ENCODE results near the gene P2RX1.
A peak's percentile ranks its signal among the peaks of the same experiment; 100 is the strongest.

P2RX1 gene

DNA sequence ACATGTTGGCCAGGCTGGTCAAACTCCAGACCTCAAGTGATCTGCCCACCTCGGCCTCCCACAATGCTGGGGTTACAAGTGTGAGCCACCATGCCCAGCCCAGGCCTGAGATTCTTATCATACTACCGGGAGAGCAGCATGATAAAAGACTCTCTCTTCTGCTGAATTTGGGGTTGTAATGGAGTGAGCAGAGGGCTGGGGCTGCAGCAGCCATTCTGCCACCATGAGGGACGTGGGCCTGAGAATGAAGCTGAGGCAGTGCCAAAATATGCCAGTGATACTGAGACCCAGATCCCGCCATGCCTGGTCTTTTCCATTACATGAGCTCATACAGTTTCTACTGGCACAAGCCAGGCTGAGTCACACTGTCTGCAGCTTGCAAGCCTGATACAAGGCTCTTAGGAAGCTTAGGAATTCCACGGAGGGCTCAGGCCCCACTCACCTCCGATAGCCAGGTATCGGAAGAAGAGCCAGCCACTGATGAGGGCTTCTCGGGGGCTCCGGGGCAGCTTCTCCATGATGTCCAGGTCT lies 19.6 kb upstream of the P2RX1 start:
- H3F3A ChIP-seq (ENCODE audit: insufficient read depth, low read length): no peaks in the 10 kb centered on the region
- H3K4me3 ChIP-seq (ENCODE audit: low read depth, low read length, poor library complexity, severe bottlenecking): no peak overlapping the region
- H3K27me3 ChIP-seq (ENCODE audit: insufficient read depth, low read length): no peaks in the 10 kb centered on the region
- H3K9ac ChIP-seq (ENCODE audit: low read length): no peak overlapping the region
- no peaks in the 10 kb centered on the region for H3K79me2 ChIP-seq (ENCODE audit: insufficient read depth, low read length)
- H3K27ac ChIP-seq (ENCODE audit: low read depth, low read length, poor library complexity, severe bottlenecking): no peak overlapping the region
- no peak overlapping the region for H2AFZ ChIP-seq (ENCODE audit: low read length)
- peaks cover 95% of the 10 kb centered on the region for H3K36me3 ChIP-seq (ENCODE audit: insufficient read depth, low read length)
- no peaks in the 10 kb centered on the region for H3K9me2 ChIP-seq (ENCODE audit: low read depth, low read length)
- TF ChIP-seq, protein P1, sequence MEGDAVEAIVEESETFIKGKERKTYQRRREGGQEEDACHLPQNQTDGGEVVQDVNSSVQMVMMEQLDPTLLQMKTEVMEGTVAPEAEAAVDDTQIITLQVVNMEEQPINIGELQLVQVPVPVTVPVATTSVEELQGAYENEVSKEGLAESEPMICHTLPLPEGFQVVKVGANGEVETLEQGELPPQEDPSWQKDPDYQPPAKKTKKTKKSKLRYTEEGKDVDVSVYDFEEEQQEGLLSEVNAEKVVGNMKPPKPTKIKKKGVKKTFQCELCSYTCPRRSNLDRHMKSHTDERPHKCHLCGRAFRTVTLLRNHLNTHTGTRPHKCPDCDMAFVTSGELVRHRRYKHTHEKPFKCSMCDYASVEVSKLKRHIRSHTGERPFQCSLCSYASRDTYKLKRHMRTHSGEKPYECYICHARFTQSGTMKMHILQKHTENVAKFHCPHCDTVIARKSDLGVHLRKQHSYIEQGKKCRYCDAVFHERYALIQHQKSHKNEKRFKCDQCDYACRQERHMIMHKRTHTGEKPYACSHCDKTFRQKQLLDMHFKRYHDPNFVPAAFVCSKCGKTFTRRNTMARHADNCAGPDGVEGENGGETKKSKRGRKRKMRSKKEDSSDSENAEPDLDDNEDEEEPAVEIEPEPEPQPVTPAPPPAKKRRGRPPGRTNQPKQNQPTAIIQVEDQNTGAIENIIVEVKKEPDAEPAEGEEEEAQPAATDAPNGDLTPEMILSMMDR (IDR thresholded peaks at IDR 0.05; ENCODE audit: low read length): no peak
- no peak for TF ChIP-seq EZH2 (IDR thresholded peaks at IDR 0.05; ENCODE audit: borderline replicate concordance, low read length)
- H4K20me1 ChIP-seq (ENCODE audit: insufficient read depth, low read length): no peaks in the 10 kb centered on the region
- H3K4me1 ChIP-seq (ENCODE audit: insufficient read depth, low read length, severe bottlenecking): no peaks in the 10 kb centered on the region
- no peak overlapping the region for H3K4me2 ChIP-seq (ENCODE audit: low read length)
- no peaks in the 10 kb centered on the region for H3K9me3 ChIP-seq (ENCODE audit: low read length)

DNA sequence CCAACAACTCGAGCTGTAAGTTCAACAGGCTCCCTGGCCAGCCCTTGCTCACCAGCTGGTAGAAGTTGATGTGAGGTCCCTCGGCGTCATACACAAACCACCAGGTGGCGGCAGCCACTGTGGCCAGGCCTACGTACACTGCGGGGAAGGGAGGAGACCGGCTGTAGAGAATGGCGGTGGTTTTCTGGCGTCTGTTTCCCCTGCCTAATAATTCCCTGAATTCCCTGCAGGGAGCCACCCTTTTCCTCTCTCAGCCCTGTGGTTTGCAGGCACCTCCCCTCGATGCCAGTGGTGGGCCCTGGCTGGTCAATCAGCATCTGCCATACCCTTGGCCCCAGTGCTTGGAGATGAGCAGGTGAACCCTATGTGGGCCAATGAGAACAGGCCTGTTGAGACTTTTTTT lies 18.9 kb upstream of the P2RX1 start:
- Histone ChIP-seq H3K79me2 (ENCODE audit: insufficient read depth, low read length) (no peaks in the 10 kb centered on the region), H4K20me1 (ENCODE audit: insufficient read depth, low read length) (no peaks in the 10 kb centered on the region), H3K9me3 (ENCODE audit: low read length) (no peaks in the 10 kb centered on the region), H3K9me2 (ENCODE audit: low read depth, low read length) (no peaks in the 10 kb centered on the region), H3K27me3 (ENCODE audit: insufficient read depth, low read length) (no peaks in the 10 kb centered on the region), H3K4me2 (ENCODE audit: low read length) (no peak overlapping the region), H3K9ac (ENCODE audit: low read length) (no peak overlapping the region), H3K4me3 (ENCODE audit: low read depth, low read length, poor library complexity, severe bottlenecking) (no peak overlapping the region), H2AFZ (ENCODE audit: low read length) (no peak overlapping the region), H3K4me1 (ENCODE audit: insufficient read depth, low read length, severe bottlenecking) (no peaks in the 10 kb centered on the region), H3K36me3 (ENCODE audit: insufficient read depth, low read length) (peaks cover 95% of the 10 kb centered on the region), H3K27ac (ENCODE audit: low read depth, low read length, poor library complexity, severe bottlenecking) (no peak overlapping the region), H3F3A (ENCODE audit: insufficient read depth, low read length) (no peaks in the 10 kb centered on the region)
- TF ChIP-seq, protein P1 (IDR thresholded peaks at IDR 0.05; ENCODE audit: low read length): peak; percentile 64
- TF ChIP-seq EZH2 (IDR thresholded peaks at IDR 0.05; ENCODE audit: borderline replicate concordance, low read length): no peak

DNA sequence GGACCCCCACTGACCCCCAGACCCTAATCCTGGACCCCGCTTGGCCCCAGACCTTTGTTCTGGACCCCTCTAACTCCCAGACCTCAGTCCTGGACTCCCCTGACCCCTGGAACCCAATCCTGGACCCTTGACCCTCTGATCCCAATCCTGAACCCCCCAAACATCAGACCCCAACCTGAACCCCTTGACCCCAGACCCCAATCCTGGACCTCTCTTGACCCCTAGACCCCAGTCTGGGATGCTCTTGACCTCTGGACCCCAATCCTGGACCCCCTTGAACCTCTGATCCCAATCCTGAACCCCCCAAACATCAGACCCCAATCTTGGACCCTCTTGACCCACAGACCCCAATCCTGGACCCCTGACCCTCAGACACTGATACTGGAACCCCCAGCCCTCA lies 13.5 kb upstream of the P2RX1 start:
- Histone ChIP-seq H3F3A (ENCODE audit: insufficient read depth, low read length) (no peaks in the 10 kb centered on the region), H3K9ac (ENCODE audit: low read length) (no peak overlapping the region), H3K79me2 (ENCODE audit: insufficient read depth, low read length) (no peaks in the 10 kb centered on the region), H3K9me3 (ENCODE audit: low read length) (no peaks in the 10 kb centered on the region), H3K9me2 (ENCODE audit: low read depth, low read length) (no peaks in the 10 kb centered on the region), H3K36me3 (ENCODE audit: insufficient read depth, low read length) (peaks cover 94% of the 10 kb centered on the region), H3K27me3 (ENCODE audit: insufficient read depth, low read length) (no peaks in the 10 kb centered on the region), H4K20me1 (ENCODE audit: insufficient read depth, low read length) (no peaks in the 10 kb centered on the region), H2AFZ (ENCODE audit: low read length) (no peak overlapping the region), H3K4me1 (ENCODE audit: insufficient read depth, low read length, severe bottlenecking) (no peaks in the 10 kb centered on the region), H3K27ac (ENCODE audit: low read depth, low read length, poor library complexity, severe bottlenecking) (no peak overlapping the region), H3K4me3 (ENCODE audit: low read depth, low read length, poor library complexity, severe bottlenecking) (no peak overlapping the region), H3K4me2 (ENCODE audit: low read length) (no peak overlapping the region)
- no peak for TF ChIP-seq EZH2 (IDR thresholded peaks at IDR 0.05; ENCODE audit: borderline replicate concordance, low read length)
- TF ChIP-seq, protein P1 (IDR thresholded peaks at IDR 0.05; ENCODE audit: low read length): no peak
